Mesenteric fat pad (tissue), 1 donor: ENCODE data around the gene ASF1A. TPM values are rescaled to one million over a fixed set of nuclear protein-coding genes. Genes with fewer than 3 reads are reported as not detected.

ENCODE experiments used
- DNase-seq: peaks from one replicate; pipeline ENCODE4 v3.0.0-alpha.2; 2020; ENCODE audit warnings: low spot score
- total RNA-seq: library from RNA; stranded (reverse); fragmentation: NEBNext Ultra II Directional; extraction: Animal tissue kit (Norgen Biotek cat#: 25700); gene quantifications from one replicate; pipeline ENCODE4 v1.2.1, GENCODE V29; 2021
- donor health status: DM: yes; HTN: yes; CAD: no.

ASF1A gene
- total RNA-seq, 1 donor from 2014 or later: 11.4 TPM

DNA sequence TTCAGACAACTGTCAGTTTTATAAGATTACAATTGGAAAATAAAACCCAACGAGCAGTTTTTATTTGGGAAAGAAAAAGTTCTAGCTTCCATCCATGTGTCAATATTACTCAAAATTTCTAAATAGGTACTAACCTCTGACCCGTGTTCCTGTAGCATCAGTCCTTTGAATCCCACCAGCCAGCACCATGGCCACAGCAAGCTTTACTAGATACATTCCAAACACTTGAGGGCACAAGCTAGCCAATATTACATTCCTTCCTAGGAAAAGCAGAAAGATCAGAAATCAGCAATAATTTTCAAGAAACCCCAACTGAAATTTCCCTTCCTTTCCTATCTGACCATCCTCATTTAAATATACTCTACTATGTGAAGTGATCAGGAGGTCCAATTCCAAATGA, 19.2 kb downstream of the ASF1A start:
- no peak for DNase-seq

DNA sequence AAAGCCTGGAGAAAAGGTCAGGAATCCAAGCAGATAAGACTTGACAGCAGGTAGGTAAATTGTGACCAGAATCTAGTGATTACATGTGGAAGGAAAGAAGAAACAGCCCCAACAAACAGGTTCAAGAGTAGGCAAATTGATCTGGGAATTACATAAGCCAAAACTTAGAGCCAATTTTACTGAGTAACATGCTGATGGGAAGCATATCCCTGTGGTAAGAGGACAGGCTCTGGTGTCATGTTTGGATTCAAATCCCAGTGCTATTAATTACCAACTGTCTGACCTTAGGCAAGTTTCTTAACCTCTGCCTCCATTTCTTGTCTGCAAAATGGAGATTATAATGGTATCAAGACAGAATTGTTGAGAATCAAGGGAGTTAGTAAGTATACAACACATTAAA, 20.6 kb downstream of the ASF1A start:
- no peak for DNase-seq

DNA sequence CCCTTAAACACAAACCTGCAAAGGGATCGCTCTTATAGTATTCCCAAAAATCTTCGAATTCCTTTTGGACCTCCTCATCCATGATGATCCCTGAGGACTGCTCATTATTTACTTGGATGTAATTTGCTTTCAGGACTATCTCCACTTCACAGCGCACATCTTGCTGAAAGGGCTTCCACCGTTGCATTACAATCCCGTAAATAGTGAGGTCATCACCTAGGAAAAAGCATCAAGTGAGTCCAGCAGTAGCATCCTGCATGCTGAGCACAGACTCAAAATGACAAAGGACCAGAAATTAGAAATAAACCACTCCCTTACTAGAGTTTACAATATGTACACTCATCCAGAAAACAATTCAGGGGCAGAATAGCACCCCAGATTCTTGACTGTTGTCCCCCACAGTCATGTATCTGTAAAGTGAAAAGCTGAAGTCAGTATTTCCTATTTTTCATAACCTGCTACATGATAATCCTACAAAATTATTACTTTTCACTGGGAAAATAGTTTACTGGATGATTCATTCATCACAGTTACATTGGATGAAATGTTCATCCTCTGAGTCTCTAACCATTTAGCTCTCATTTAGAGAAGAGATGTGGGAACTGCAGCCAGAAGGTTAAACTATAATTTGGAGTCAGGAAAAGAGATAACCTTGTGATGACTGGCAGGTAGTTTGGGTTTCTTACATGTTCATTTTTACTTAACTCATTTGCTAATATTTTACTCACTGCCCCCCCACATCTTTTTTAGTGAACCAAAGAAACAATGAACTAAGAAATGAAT, 23.8 kb downstream of the ASF1A start:
- no peak for DNase-seq

DNA sequence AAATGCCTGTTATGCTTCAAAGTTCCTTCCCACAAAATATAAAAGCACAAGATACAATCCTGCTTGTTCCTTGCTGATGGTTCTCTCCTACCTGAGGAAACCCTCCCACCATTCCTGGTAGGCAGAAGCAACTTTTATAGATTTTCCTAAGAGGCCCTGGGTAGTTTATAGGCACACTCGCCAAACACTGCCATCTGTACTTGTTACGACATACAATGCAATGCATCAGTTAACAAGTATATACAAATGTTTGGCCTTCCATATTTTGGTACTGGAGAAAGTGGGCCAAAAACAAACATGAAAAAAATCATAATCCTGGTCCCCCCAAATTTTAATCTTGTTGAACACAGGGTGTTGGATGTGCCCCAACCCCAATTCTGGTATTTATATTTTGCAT, 24.4 kb downstream of the ASF1A start:
- DNase-seq: no peak

DNA sequence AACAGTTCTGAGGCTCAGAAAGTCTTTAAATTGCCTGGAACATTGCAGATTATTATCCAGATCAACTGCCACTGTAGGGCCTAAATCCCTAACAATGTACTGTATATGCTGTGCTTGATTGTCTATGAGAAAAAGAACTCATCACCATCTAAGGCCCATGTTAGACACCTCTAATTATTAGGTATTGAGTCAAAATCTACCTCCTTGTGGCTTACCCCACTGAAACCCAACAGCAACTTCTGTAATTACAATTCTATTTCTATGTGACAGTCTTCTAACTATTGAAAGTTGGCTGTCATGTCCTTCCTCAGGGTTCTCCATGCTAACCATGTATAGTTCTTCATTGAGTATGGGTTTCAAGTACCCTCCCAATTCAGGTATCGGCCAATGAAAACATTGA, 27.1 kb downstream of the ASF1A start:
- DNase-seq: no peak

DNA sequence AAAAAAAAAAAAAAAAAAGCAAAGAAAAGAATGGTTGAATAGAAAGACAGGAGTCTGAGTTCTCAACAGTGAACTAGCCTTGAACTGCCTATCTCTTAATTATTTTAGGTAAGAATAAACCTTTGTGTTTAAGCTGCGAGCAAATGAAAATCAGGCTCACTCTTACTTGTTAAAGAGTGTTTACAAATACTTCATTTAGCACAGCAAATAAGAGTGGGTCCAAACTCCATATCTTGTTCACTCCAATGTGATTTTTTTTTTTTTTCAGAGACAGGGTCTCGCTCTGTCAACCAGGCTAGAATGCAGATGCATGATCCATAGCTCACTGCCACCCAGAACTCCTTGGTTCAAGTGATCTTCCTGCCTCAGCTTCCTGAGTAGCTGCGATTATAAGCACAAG, 29.1 kb downstream of the ASF1A start:
- DNase-seq: no peak

DNA sequence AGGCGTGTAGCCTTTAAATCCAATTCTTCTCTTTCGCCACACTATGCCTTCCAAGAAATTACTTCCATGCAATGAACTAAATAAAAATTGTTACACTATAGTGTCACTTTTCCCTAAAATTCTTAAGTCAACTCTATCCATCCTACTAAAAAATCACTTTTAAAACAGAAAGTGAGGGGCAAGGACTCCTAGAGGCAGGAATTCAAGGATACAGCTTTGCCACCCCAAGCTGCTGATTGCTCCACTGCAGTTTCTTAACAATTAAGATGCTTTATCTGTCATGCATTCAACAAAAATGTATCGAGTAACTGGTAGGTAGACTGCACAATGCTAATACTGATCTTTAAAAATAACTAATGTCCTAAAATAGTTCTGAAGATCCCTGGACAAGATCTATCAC, 36.7 kb downstream of the ASF1A start:
- no peak for DNase-seq

DNA sequence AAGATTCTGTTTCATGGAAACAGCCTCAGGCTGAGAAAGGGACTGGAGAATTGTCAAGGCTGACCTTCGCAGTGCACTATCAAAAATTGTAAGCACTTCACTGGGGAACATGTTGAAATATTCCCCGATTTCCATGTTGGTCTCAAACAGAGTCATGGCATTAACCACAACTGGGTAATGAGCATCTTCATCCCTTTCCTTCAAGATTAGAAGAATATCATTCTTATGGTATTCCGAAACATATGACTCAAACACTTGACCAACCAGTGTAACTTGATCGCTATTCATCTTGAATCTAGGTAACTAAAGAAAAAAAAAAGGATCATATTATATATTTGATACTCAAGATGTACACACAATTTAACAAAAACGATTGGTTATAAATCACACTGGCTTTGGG, 37.5 kb downstream of the ASF1A start:
- DNase-seq: no peak

DNA sequence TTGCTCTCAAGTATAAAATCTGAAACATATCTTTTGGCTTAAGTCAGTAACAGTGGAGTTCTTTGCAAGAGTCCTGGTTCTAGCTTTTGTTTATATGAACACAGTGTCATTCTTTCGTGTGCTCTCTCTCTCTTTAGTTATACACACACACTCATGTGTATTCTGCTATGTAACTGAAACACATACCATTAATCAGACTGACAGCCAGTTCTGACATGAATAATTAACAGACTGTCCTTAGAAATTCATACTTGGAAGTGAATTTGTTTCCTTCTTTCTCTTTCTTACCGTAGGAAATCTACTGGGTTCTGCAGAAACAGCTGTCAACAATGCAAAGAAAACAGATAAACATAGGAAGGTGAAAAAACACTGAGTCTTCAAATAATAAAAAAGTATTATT, 38.5 kb downstream of the ASF1A start:
- no peak for DNase-seq

DNA sequence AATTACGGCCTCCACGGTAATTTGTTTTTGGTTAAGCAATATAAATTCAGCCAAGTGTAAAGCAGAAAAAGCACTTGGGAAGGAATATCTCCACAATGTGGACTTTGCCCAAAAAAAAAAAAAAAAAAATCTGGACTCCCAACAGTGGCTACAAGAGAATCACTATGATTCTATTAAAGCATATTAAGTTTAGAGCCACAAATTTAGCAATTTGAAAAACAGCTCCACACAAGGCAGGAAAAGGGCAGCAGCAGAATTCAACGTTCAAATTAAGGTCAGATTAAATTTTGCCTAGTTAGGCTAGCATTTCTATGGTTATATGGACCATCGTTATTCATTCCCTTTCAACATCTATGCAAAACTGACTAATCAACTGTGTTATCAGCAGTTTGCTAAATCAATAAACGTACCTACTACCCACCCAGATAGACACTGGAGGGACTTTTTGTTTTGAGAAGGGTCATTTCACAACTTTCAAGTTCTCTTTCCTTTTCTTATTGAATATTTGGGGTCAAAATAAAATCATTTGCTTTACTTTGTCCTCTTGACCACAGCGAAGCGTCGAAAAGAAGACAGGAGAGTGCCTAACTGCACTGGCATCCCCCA, 40.0 kb downstream of the ASF1A start:
- no peak for DNase-seq

DNA sequence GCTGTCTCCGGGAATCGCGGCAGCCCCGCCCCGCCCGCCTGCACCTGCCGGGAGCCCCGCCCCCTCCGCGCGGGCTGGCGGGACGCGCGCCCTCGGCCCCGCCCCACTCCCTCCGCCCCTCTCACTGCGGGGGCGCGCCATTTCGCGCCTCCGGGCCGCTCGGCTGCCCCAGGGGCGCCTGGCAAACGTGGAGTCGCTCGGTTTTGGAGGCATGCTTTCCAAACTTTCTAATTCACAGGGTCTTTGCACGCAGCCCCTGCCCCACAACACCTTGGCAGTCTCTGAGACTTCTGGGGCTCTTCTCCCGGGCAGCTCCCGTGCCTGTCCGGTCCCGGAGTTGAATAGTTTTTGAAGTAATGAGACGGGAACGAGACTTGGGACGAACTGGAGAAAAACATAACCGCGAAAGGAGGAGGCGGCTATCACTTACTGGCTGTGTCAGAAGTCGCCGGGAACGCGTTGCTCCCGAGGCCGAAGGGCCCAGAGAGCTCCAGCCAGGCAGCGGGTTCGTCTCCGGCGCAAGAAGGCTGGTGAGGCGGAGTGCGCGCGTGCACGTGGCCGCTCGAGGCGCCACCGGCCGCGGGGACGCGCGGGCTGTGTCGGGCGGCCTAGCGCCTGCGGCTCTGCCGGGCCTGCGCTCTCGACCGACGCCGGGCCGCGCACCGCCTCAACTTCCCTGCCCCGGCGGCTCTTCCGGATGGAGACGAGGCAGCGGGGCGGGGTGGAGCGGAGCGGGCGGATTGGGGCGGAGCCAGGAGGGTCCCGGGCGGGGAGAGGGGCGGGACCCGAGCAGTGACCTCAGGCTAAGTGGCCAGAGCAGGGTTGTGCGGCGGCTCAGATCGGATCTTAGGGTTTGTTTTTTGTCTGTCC, 40.7 kb downstream of the ASF1A start, which contains the start of gene MCM9:
MCM9 (minus strand) TSS at position 699 of the 870 bp plus-strand sequence. CDS start 3,436 bp downstream, outside the sequence.
- DNase-seq: peak; percentile 98

DNA sequence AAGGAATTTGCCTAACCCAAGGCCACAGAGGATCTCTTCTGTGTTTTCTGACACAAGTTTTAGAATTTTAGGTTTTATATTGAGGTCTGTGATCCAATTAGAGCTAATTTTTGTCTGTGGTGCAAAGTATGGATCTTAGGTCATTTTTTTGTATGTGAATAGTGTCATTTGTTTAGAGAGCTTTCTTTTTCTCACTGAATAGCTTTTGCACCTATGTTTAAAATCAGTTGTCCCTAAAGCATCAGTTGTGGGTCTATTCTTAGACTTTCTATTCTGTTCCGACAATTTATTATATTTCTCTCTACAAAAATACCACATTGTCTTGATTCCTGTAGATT, 41.3 kb downstream of the ASF1A start:
- no peak for DNase-seq

DNA sequence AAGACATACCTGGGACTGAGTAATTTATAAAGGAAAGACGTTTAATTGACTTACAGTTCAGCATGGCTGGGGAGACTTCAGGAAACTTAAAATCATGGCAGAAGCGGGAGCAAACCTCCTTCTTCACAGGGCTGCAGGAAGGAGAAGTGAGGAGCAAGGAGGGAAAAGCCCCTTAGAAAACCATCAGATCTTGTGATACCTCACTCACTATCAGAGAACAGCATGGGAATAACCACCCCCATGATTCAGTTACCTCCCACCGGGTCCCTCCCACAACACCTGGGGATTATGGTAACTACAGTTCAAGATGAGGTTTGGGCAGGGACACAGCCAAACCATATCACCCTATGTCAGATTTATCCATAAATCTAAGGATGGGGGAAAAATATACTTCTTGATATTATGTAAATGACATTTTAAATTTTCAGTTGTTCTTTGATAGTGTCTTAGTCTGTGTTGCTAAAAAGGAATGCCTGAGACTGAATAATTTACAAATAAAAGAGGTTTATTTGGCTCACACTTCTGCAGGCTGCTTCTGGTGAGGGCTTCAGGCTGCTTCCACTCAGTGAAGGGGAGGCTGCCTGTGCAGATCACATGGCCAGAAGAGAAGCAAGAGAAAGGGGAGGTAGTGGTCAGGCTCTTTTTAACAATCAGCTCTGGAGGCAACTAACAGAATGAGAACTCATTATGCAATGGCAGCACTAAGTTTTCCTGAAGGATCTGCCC, 42.2 kb downstream of the ASF1A start:
- DNase-seq: no peak

DNA sequence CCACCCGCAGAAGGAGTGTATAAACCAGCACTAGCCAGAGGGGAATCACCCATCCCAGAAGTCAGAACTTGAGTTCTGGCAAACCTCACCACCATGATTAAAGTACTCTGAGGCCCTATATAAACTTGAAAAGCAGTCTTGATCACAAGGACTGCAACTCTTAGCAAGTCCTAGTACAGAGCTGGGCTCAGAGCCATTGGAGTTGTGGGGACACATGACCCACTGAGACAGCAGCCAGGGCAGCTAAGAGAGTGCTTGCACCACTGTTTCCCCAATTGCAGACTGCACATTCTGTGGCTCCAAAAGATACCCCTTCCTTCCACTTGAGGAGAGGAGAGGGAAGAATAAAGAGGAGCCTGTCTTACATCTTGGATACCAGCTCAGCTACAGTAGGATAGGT, 45.7 kb downstream of the ASF1A start:
- no peak for DNase-seq

DNA sequence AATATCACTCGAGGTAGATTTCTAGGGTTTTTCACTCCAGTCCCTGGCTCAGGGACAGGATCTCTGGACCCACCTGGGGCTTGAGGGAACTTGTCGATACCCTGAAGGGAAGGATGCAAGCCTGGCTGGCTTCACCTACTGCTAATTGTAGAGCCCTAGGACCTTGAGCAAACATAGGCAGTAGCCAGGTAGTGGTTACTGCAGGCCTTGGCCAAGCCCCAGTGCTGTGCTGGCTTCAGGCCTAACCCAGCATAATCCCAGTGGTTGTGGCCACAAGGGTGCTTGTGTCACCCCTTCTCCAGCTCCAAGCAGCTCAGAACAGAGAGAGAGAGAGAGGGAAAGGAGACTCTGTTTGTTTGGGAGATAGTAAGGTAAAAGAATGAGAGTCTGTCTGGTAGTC, 46.8 kb downstream of the ASF1A start:
- DNase-seq: no peak

DNA sequence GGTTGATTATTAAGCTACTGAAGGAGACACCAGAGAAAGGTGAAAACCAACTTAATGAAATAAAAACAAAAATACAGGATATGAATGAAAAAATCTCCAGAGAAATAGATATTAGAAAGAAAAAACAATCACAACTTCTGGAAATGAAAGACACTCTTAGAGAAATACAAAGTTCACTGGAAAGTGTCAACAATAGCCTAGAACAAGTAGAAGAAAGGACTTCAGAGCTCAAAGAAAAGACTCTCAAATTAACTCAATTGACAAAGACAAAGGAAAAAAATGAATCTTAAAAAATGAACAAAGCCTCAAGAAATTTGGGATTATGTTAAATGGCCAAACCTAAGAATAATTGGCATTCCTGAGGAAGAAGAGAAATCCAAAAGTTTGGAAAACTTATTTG, 51.3 kb downstream of the ASF1A start:
- no peak for DNase-seq

DNA sequence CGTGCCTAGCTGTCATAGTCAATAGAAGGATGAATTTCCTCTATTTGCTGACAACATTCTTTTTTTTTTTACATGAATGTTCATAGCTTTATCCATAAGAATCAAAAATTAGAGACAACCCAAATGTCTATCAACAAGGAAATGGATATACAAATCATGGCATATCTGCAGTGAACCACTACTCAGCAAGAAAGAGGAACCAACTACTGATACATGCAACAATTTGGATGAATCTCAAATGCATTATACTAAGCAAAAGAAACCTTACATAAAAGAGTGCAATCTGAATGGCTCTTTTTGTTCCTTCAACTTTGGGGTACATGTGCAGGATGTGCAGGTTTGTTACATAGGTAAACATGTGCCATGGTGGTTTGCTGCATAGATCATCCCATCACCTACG, 58.7 kb downstream of the ASF1A start:
- no peak for DNase-seq

DNA sequence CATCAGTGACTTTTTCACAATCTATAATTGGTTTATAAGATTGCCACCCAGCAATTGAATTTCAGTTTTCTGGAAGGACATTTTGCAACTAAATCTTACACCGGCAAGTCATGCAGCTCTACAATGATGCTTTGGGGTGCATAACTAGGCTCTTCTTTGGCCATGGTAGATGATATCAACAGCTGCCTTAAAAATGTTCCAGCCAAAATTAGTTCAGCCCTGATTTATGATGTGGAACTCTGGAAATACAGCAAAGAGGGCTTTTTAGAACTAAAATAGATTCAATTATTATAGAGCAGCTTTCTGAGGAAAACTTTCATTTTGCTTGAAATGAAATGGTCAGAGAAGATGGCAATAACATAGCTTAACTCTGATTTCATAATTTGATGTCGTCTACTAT, 59.4 kb downstream of the ASF1A start:
- no peak for DNase-seq
